CD4-positive, alpha-beta memory T cell (primary cell): ENCODE results near the gene LRTM1. TPM values are rescaled to one million over a fixed set of nuclear protein-coding genes. Genes with fewer than 3 reads are reported as not detected.

Source experiments
- CTCF ChIA-PET: fragments of 350-600 bp; sonication (Branson Sonifier 250); formaldehyde crosslinking; loops from one replicate; lab custom pipeline; 2021; ENCODE audit warnings: inconsistent platforms; ENCODE audit not compliant: partially characterized antibody; lab: Charles Lee
- POLR2A ChIA-PET: fragments of 350-600 bp; sonication (Branson Sonifier 250); formaldehyde crosslinking; loops from one replicate; lab custom pipeline; 2021; ENCODE audit not compliant: partially characterized antibody; lab: Charles Lee
- DNase-seq, 5 donors: peaks; one replicate each; pipeline versions ENCODE4 v3.0.0 to v3.0.0-alpha.2; 2020 to 2022; ENCODE audit warnings: mixed read lengths in 1 of 5
- H3K27ac ChIP-seq: one replicate; pipeline ENCODE4 v1.7.0; 2013; ENCODE audit warnings: low read depth, low read length
- H3K27me3 ChIP-seq: 2 replicates; pipeline ENCODE4 v1.7.0; 2013; ENCODE audit warnings: mild to moderate bottlenecking, low read length, moderate library complexity; ENCODE audit not compliant: insufficient read depth
- H3K36me3 ChIP-seq: 2 replicates; pipeline ENCODE4 v1.7.0; 2013; ENCODE audit warnings: mild to moderate bottlenecking, low read length, moderate library complexity; ENCODE audit not compliant: insufficient read depth
- H3K4me1 ChIP-seq: 2 replicates; pipeline ENCODE4 v1.7.0; 2013; ENCODE audit warnings: mild to moderate bottlenecking, low read length, moderate library complexity; ENCODE audit not compliant: insufficient read depth
- H3K4me3 ChIP-seq, 2 donors: one replicate each; pipeline ENCODE4 v1.7.0; 2013; ENCODE audit warnings: low read length in 2 of 2, mild to moderate bottlenecking in 1 of 2
- H3K9me3 ChIP-seq, 2 donors: one replicate each; pipeline ENCODE4 v1.7.0; 2013; ENCODE audit warnings: low read length in 2 of 2, control low read depth in 1 of 2; ENCODE audit not compliant: control insufficient read depth in 1 of 2
- H3K27ac Mint-ChIP-seq, 7 donors: one replicate each; pipeline ENCODE4 v1.8.0; 2020 to 2021; ENCODE audit warnings: mixed read lengths in 7 of 7, mild to moderate bottlenecking in 6 of 7, inconsistent platforms in 3 of 7, moderate library complexity in 3 of 7
- H3K27me3 Mint-ChIP-seq, 2 donors: one replicate each; pipeline ENCODE4 v1.8.0; 2020 to 2021; ENCODE audit warnings: mixed read lengths in 2 of 2
- H3K36me3 Mint-ChIP-seq, 2 donors: one replicate each; pipeline ENCODE4 v1.8.0; 2020 to 2021; ENCODE audit warnings: mixed read lengths in 2 of 2, inconsistent platforms in 1 of 2, mild to moderate bottlenecking in 1 of 2
- H3K4me1 Mint-ChIP-seq, 4 donors: one replicate each; pipeline ENCODE4 v1.8.0; 2020 to 2021; ENCODE audit warnings: mixed read lengths in 4 of 4, mild to moderate bottlenecking in 1 of 4
- H3K4me3 Mint-ChIP-seq, 8 donors: one replicate each; pipeline ENCODE4 v1.8.0; 2020 to 2021; ENCODE audit warnings: mixed read lengths in 8 of 8, mild to moderate bottlenecking in 7 of 8, moderate library complexity in 6 of 8, inconsistent platforms in 3 of 8
- H3K9me3 Mint-ChIP-seq, 8 donors: one replicate each; pipeline ENCODE4 v1.8.0; 2020 to 2021; ENCODE audit warnings: mixed read lengths in 8 of 8, mild to moderate bottlenecking in 5 of 8, inconsistent platforms in 3 of 8, moderate library complexity in 1 of 8
- intact Hi-C: fragments of 100-400 bp; cut with micrococcal nuclease; formaldehyde crosslinking; loops from one replicate; pipeline ENCODE4 v1.15.1; 2023
- polyA plus RNA-seq, 2 donors: library from polyadenylated mRNA; unstranded; fragments of 300-500 nt; fragmentation: Illumina TruSeq; gene quantifications; one replicate each; pipeline ENCODE4 v1.2.3, GENCODE V29; 2021
- total RNA-seq, 2 experiments: library from RNA; stranded (reverse); gene quantifications; one replicate each; pipeline ENCODE4 v1.2.3, GENCODE V29; 2021

Gene LRTM1
- total and polyA plus RNA-seq, 4 experiments from 2014 or later, result not detected

DNA sequence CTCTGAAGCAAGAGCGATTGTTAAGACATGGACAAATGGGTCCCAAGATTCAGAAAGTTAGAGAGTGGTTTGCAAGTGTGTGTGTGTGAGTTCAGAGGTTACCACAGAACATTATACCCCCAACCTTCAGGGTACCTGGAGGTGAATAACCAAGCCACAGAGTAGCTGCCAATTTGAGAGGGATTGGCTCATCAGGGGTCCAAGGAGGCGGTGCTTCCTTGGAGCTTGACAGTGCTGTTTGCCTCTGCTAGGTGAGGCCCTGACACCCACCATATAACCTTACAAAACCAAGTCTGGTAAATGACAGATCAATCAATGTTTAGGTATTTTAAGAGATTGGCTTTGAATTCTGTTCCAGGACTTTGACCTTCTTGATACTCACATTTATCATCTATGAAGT, 35.7 kb downstream of the LRTM1 start:
- peaks cover 0 to 7% (median 4%) of the 10 kb centered on the region in 8 donors for H3K9me3 Mint-ChIP-seq
- no peaks in the 10 kb centered on the region for H3K9me3 ChIP-seq
- H3K4me3 ChIP-seq, result no peak overlapping the region
- intact Hi-C loops, result no loop called here
- H3K4me3 Mint-ChIP-seq, result no peak overlapping the region
- DNase-seq, result no peak
- POLR2A ChIA-PET, result no interaction called here
- peaks cover 0 to 2% of the 10 kb centered on the region in 2 donors for H3K27me3 Mint-ChIP-seq
- no peak overlapping the region for H3K27ac ChIP-seq
- no peaks in the 10 kb centered on the region for H3K36me3 ChIP-seq
- CTCF ChIA-PET, result no interaction called here
- H3K4me1 ChIP-seq, result no peaks in the 10 kb centered on the region
- no peaks in the 10 kb centered on the region for H3K36me3 Mint-ChIP-seq
- H3K27me3 ChIP-seq, result no peaks in the 10 kb centered on the region
- H3K27ac Mint-ChIP-seq, result no peak overlapping the region
- no peaks in the 10 kb centered on the region for H3K4me1 Mint-ChIP-seq

DNA sequence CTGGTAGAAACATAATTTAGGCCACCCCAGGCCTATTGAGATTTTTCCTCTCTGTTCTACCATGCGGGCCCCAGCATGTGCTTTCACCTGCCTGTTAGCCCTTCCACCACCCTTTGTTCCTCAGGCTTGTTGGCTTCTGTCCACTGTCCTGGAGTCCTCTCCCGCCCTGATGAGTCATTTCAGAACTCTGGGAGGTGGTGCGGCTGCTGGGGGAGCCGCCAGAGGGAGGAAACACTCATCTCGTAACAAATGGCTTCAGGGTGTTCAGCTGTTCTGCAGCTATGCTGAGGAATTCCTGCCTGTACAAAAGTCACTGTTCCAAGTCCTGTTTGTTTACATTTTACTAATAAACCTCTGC, 36.3 kb downstream of the LRTM1 start:
- Histone ChIP-seq H3K4me3 (no peak overlapping the region), H3K9me3 (no peaks in the 10 kb centered on the region), H3K36me3 (no peaks in the 10 kb centered on the region), H3K4me1 (no peaks in the 10 kb centered on the region), H3K27me3 (no peaks in the 10 kb centered on the region), H3K27ac (no peak overlapping the region)
- ChIA-PET CTCF (no interaction called here), POLR2A (no interaction called here)
- Mint-ChIP-seq H3K36me3 (no peaks in the 10 kb centered on the region), H3K4me3 (no peak overlapping the region), H3K27me3 (peaks cover 0 to 2% of the 10 kb centered on the region in 2 donors), H3K4me1 (no peaks in the 10 kb centered on the region), H3K9me3 (peaks cover 0 to 7% (median 4%) of the 10 kb centered on the region in 8 donors), H3K27ac (no peak overlapping the region)
- DNase-seq, result no peak
- intact Hi-C loops, result no loop called here

- Histone ChIP-seq H3K27ac (no peak overlapping the region), H3K36me3 (no peaks in the 10 kb centered on the region), H3K9me3 (no peaks in the 10 kb centered on the region), H3K4me3 (no peak overlapping the region), H3K27me3 (no peaks in the 10 kb centered on the region), H3K4me1 (no peaks in the 10 kb centered on the region)
- no peaks in the 10 kb centered on the region for H3K36me3 Mint-ChIP-seq
- H3K27ac Mint-ChIP-seq, result no peak overlapping the region
- no peaks in the 10 kb centered on the region for H3K4me1 Mint-ChIP-seq
- CTCF ChIA-PET, result no interaction called here
- DNase-seq, result no peak
- H3K4me3 Mint-ChIP-seq, result no peak overlapping the region
- H3K9me3 Mint-ChIP-seq, result peaks cover 0 to 9% (median 3%) of the 10 kb centered on the region in 8 donors
- intact Hi-C loops, result no loop called here
- POLR2A ChIA-PET, result no interaction called here
- peaks cover 0 to 2% of the 10 kb centered on the region in 2 donors for H3K27me3 Mint-ChIP-seq
Observed at GRCh38 chr3:54889731-54890130, 38.1 kb downstream of the LRTM1 start.

GRCh38 chr3:54888873-54889272, 39.0 kb downstream of the LRTM1 start:
- ChIA-PET POLR2A (no interaction called here), CTCF (no interaction called here)
- H3K27me3 Mint-ChIP-seq, result peaks cover 0 to 2% of the 10 kb centered on the region in 2 donors
- H3K27ac Mint-ChIP-seq, result no peak overlapping the region
- no peaks in the 10 kb centered on the region for H3K4me1 Mint-ChIP-seq
- Histone ChIP-seq H3K9me3 (no peaks in the 10 kb centered on the region), H3K4me3 (no peak overlapping the region), H3K27me3 (no peaks in the 10 kb centered on the region), H3K4me1 (no peaks in the 10 kb centered on the region), H3K36me3 (no peaks in the 10 kb centered on the region), H3K27ac (no peak overlapping the region)
- intact Hi-C loops, result no loop called here
- H3K9me3 Mint-ChIP-seq, result peaks cover 0 to 9% (median 3%) of the 10 kb centered on the region in 8 donors
- no peak for DNase-seq
- no peaks in the 10 kb centered on the region for H3K36me3 Mint-ChIP-seq
- no peak overlapping the region for H3K4me3 Mint-ChIP-seq

- ChIA-PET POLR2A (no interaction called here), CTCF (no interaction called here)
- Mint-ChIP-seq H3K4me3 (no peak overlapping the region), H3K4me1 (no peaks in the 10 kb centered on the region), H3K27ac (no peak overlapping the region), H3K36me3 (no peaks in the 10 kb centered on the region), H3K9me3 (peaks cover 0 to 9% (median 3%) of the 10 kb centered on the region in 8 donors), H3K27me3 (peaks cover 0 to 3% of the 10 kb centered on the region in 2 donors)
- Histone ChIP-seq H3K27ac (no peak overlapping the region), H3K4me1 (no peaks in the 10 kb centered on the region), H3K36me3 (no peaks in the 10 kb centered on the region), H3K27me3 (no peaks in the 10 kb centered on the region), H3K9me3 (no peaks in the 10 kb centered on the region), H3K4me3 (no peak overlapping the region)
- intact Hi-C loops, result no loop called here
- DNase-seq, result no peak
Observed at GRCh38 chr3:54888162-54888561, 39.7 kb downstream of the LRTM1 start.

DNA sequence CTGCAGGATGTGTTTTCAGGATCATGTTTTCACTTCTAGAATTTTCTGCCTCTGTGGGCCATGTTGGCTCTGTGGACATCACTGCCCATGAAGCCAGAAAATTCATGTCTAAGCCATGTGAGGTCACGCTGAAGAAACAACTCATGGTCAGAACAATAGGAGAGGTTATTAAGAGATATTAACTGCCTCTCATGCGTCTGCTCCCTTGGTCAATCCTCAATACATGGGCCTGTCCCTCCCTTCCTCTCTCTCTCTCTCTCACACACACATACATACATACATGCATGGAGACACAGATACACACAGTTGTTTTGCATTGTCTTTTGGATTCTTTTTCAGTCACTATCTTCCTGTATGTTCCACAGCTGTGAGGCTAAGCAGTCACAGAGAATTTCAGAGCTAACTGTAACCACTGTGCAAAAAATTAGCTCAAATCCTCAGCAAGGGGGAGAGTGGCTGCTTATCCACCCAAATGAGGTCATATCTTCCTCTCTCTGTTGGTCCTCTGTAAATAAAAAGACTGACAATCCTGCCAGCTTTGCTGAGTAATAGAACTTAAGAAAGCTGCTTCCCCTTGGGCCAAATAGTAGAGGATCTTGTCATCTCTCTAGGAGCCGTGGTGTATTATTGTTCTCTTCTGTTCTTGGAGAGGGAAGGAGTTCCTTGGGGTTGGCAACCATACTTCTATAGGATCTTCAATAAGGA, 45.6 kb downstream of the LRTM1 start:
- Histone ChIP-seq H3K9me3 (no peaks in the 10 kb centered on the region), H3K36me3 (no peaks in the 10 kb centered on the region), H3K4me3 (no peak overlapping the region), H3K27ac (no peak overlapping the region), H3K4me1 (no peaks in the 10 kb centered on the region), H3K27me3 (no peaks in the 10 kb centered on the region)
- H3K27me3 Mint-ChIP-seq, result peaks cover 0 to 1% of the 10 kb centered on the region in 2 donors
- peaks cover 0 to 5% (median 3%) of the 10 kb centered on the region in 8 donors for H3K9me3 Mint-ChIP-seq
- no peak overlapping the region for H3K27ac Mint-ChIP-seq
- no peaks in the 10 kb centered on the region for H3K36me3 Mint-ChIP-seq
- no peaks in the 10 kb centered on the region for H3K4me1 Mint-ChIP-seq
- ChIA-PET CTCF (no interaction called here), POLR2A (no interaction called here)
- intact Hi-C loops, result no loop called here
- DNase-seq, result no peak
- H3K4me3 Mint-ChIP-seq, result no peak overlapping the region

GRCh38 chr3:54878145-54878544, 49.7 kb downstream of the LRTM1 start:
- Mint-ChIP-seq H3K36me3 (no peaks in the 10 kb centered on the region), H3K4me3 (no peak overlapping the region), H3K4me1 (no peaks in the 10 kb centered on the region), H3K27me3 (no peaks in the 10 kb centered on the region), H3K27ac (no peak overlapping the region), H3K9me3 (peaks cover 0 to 10% (median 3%) of the 10 kb centered on the region in 8 donors)
- H3K9me3 ChIP-seq, result no peaks in the 10 kb centered on the region
- H3K27ac ChIP-seq, result no peak overlapping the region
- no peak for DNase-seq
- H3K4me3 ChIP-seq, result no peak overlapping the region
- POLR2A ChIA-PET, result no interaction called here
- no peaks in the 10 kb centered on the region for H3K27me3 ChIP-seq
- CTCF ChIA-PET, result no interaction called here
- intact Hi-C loops, result no loop called here
- no peaks in the 10 kb centered on the region for H3K4me1 ChIP-seq
- H3K36me3 ChIP-seq, result no peaks in the 10 kb centered on the region
